Vagina (tissue), 2 donors: Measurements from ENCODE around the gene SUPT3H.

Experiments
- CTCF ChIP-seq, 3 experiments: fragments of 450-650 bp in 2 of 3; fragments of 200-600 bp in 1 of 3; sonication (generic) in 1 of 3; IDR thresholded peaks; one replicate each; pipeline ENCODE4 v1.5.1; 2017 to 2019; ENCODE audit warnings: antibody characterized with exemption in 3 of 3, mild to moderate bottlenecking in 2 of 3, moderate library complexity in 2 of 3
- POLR2A ChIP-seq, 2 donors: fragments of 450-650 bp; IDR thresholded peaks; one replicate each; pipeline ENCODE4 v1.6.1; 2017; ENCODE audit warnings: antibody characterized with exemption in 2 of 2, mild to moderate bottlenecking in 2 of 2, moderate library complexity in 2 of 2
- POLR2AphosphoS5 ChIP-seq, 2 donors: sonication (generic); formaldehyde crosslinking; IDR thresholded peaks; one replicate each; pipeline ENCODE4 v1.9.0; 2017; ENCODE audit warnings: antibody characterized with exemption in 2 of 2, mild to moderate bottlenecking in 2 of 2, low read depth in 1 of 2; ENCODE audit not compliant: insufficient read depth in 1 of 2

DNA sequence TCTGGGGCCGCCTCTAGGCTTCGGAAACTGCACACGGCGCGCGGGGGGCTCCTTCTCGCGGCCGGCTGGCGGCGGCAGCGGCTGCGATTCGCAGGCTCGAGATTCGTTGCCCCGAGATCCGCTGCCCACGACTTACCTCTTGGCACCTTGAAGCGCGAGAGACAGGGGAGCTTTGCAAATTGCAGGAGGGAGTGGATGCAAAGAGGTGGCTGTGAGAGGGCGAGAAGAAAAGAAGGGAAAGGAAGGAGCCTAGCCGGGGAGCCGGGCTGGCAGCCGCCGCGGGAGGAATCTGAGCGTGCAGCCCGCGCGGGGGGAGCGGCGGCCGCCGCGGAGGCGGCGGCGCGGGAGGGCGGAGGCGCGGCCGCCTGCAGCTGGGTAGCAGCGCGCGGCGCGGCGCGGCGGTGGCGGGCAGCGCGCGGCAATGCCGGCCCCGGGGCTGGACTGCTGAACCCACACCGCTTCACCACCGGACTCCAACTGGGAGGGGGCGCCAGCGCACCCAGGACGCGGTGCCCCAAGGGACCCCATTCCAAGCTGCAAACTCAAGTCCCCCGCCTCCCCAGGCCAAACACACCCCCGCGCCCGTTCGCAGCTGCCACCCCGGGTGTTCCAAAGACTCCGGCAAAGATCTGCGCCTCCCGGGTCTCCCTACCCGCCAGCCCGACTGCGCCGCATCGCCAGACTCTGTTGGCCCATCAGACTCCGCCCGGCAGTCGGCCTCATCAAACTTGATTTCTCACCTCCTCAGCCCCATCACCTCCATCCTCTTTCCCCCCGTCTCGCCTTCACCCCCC lies 44.2 kb upstream of the SUPT3H start:
- TF ChIP-seq CTCF (IDR thresholded peaks at IDR 0.05) (peak in 1 of 3 experiments; percentile 15), POLR2AphosphoS5 (IDR thresholded peaks at IDR 0.05; ENCODE audit: insufficient read depth in 1 of 2, low read depth in 1 of 2) (peak in 1 of 2 donors; percentile 48), POLR2A (IDR thresholded peaks at IDR 0.05) (no peak)
